ENCODE data around the gene XYLT1.

The XYLT1 gene

DNA sequence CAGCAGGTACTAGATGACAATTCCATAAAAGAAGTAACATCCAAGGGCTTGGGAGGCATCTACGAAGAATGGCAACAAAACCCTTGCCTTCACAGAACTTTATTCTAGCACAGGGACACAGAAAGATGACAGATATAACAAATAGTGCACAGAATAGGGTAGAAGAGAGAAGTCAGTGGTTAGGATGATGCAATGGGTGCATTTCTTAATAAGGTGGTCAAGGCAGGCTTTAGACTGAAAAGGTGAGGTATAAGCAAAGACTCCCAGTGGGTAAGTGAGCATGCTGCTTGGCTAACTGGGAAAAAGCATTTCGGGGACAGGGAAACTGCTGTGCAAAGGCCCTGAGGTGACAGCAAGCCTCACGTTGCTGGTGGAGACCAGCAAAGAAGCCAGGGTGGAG is 175.9 kb downstream of the XYLT1 start:
- DNase-seq, result no peak

DNA sequence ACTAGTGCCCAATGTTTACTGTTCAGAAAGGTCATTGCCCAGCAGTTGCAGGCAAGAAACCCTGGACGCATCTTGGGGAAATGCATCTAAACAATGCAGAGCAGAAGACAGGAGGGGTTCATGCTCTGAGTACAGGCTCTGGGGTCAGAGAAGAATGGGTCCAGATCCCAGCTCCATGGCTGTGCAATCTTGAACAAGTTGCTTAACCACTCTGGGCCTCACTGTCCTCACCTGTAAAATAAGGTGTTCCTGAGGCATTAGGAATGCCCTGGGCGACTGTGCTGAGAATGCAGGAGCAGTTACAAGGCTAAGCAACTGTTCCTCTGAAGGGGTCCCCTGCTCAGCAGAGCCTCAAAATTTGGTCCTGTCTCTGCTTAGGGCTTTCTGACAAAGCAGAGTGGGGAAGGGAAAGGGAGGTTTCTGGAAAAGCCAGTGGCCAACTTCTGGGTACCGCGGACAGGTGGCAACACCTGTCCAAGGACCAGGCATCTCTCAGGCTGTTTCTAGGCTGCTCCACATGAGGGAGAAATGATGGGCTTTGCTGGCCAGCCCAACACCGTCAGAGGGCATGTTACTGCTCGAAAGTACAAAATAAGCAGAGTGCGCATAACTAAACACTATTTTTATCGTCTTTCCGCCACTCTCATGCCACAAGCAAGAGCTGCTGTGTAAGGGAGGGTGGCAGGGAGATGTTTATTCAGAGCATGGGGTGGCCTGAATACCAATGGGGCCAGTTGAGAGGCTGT is 176.8 kb downstream of the XYLT1 start:
- DNase-seq, result peak in 1 of 58 donors; percentile 11

DNA sequence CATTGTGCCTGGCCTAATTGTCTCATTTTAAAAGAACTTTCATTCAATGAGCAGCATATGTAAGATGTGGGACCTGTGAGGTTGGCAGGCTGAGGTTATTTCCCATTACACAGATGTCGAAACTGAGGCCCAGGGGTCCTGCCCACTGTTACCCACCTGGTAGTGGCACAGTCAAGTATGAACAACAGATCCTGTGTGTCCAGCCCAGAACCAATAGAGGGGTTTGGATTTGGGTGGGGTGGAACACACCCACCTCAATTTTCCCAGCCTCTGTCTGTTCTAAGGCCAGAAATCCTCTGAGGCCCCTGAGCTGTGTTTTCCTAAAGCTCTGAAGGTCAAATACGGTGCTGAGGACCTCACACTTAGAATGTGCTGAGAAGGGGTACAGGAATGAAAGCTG is 179.5 kb downstream of the XYLT1 start:
- DNase-seq, result no peak

DNA sequence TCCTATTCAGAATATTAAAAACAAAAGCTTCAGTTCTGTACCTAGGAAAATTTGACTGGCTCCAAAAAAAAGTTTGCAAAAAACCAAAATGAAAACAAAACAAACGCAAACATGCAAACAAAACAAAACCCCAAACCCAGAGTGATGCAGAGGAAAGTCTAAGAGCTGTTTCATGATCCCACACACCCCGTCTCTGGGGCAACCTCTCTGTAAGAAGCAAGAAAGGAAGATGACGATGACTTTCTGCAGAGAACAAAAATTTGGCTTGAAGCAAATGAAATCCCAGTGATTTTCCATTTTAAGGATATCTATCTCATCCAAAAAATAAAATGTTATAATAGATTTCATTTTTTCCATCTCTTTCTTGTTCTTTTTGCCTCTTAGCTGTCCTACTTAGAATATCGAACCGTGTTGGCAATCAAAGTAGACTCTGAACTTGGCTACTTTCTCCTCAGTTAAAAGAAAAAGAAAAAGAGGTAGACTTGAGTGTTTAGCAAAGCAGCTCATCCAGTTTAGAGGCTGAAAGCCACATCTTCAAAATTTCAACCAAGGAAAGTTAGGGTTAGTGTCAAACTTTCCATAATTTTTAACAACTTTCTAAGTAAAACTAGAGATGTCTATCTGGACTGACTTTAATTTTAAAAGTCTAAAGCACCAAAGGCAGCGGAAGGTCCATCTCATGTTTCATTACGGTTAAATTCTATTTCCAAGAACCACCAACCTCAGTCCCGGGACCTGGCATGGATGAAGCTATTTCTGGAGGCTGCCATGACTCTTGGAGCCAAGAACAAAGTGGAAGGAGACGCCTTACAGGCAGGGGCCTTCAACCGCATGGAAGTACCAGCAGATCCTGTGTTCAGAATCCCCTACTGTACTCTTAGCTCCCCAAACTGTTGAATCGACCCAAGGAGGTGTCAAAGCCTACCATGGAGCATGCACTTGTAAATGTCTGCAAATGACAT is 180.8 kb downstream of the XYLT1 start:
- DNase-seq, result no peak

DNA sequence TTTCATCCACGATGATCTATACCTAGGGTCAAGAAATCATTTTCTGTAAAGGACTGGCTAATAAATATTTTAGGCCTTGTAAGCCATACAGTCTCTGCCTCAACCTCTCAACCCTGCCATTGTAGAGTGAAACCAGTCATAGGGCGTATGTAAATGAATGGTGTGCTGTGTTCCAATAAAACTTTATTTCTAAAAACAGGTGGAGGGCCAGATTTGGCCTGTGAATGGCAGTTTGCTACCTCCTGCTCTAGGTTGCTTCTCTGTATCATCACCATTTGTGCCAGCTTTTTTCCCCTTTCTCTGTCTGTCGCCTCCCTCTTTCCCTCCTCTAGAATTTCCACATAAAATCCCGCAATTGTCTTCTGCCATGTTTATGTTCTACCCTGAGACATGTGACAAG is 181.7 kb downstream of the XYLT1 start:
- no peak for DNase-seq

DNA sequence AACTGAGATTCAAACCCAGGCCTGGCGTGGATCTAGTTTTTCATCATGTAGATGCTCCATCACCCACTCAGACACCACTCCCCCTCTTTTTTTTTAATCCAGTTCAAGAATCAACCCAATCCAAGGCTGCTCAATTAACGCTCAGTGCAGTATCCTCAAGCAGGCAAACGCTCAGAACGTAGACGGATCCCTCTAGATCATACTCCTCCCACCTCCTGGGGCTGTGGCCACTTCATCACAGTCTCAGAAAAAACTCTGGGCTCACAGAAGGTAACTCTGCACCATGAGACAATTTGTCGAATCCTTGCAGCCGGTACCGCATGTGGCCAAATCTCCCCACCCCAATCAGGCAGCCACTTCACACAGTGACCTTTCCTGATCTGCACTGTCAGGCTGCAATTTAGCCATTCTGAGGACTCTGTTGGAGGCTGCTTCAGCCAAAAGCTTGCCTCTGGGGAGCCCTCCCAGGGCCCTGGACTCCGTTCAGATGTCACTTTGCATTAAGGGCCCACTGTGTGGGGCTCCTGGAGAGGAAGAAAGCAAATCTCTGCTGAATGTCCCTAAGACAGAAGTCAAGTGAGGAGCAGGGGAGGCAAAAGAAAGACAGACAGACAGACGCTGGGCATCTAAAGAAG is 183.5 kb downstream of the XYLT1 start:
- no peak for DNase-seq

DNA sequence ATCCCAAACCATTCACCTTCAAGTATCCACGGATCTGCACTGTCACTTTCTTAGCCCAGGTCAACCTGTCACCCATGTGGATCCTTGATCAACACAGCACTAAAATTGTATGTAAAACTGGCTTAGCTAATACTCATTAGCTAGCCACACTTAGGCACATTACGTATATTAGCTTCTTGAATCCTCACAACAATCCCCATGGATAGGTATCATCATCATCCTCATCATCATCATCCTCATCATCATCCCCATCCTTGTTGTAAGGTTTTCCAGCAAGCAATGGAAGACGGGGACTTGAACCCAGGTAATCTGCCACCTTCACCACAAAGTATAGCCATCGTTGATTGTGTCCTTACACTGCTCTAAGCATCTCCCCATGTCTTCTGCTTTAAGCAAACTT is 184.3 kb downstream of the XYLT1 start:
- DNase-seq, result no peak

DNA sequence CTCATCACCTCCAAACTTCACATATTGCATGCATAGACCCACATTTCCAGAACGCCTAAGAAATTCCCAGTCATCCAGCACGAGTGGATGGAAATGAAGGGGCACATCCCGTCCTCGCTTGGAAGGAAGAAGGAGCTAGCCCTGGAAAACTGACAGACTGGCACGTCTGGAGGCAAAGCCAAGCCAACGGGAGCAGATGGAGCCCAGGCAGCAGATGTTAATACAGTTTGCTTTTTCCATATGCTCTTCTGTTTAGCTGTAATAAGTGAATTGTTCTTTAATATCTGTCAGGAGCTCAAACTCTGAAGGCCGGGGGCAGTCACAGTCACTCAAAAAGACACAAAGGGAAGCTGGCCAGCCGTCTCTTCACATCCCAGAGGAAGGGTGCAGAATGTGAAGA is 187.7 kb downstream of the XYLT1 start:
- peak in 14 of 58 donors; percentile 1 to 42 (median 18) for DNase-seq

DNA sequence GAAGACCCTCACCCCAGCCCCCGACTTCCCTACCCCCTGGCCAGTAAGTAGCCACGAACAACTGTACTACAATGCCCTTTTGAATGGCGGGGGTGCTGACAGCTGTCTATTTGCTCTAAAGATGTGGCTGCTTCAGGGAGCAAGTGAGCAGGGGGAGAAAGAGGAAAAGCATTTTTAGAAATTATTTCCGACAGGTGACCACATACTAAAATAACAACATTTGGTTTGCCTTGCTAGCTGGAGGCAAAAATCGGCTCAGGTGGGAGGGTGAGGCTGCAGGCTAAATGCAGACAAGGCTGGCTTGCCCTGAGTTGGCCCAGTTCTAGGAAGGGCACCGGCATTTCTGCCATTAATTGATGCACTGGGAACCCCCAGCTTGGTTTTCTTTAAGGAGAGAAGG is 188.5 kb downstream of the XYLT1 start:
- no peak for DNase-seq

DNA sequence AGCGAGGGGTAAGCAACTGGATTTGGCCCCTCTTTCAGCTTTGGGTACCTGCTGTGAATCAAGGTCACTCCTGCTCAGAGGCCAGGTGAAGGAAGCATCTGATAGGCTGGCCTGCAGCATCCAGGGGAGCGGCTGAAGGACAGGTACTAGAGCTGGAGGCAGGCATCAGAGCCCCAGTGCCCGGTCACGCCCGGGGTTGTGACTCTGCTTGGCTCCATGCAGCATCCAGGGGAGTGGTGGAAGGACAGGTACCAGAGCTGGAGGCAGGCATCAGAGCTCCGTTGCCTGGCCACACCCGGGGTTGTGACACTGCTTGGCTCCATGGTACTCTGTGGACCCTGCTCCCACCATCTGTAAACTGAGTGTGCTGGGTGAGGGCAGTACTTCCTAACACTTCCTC is 189.7 kb downstream of the XYLT1 start:
- no peak for DNase-seq

DNA sequence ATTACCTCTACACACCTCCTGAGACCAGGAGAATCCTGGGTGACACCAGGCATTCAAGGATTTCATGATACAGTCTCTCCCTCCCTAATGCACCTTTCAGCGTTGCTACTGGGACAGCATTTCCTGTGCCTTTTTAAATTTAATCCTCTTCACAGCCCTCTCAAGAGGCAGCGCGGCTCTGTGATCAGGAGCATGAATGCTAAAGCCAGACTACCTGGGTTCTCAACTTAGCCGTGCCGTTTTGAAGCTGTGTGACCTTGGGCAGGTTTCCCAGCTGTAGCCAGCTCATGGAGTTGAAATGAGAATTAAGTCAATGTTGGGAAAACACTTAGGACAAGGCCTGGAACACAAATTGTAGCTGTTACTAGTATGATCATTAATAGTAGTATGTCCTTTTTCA is 191.8 kb downstream of the XYLT1 start:
- no peak for DNase-seq

DNA sequence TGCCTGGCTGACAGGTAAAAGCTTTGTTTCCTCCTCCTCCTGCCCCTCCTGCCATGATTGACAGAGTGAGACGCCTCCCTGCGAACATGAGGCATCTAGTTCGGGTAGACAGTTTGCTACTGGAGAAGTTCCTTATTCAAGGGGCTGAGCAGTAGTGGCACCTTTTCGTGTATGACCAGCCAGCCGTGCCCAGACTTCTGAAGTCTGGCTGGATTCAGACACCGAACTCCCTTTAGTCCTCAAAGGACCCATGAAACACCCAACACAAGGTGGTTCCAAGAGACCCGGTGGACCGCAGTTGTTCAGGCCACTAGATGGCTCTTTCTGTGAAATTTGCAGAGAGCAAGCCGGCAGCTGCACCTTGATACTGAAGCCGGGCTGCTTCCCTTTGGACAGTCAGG is 192.8 kb downstream of the XYLT1 start:
- peak in 28 of 58 donors; percentile 5 to 39 (median 20) for DNase-seq

DNA sequence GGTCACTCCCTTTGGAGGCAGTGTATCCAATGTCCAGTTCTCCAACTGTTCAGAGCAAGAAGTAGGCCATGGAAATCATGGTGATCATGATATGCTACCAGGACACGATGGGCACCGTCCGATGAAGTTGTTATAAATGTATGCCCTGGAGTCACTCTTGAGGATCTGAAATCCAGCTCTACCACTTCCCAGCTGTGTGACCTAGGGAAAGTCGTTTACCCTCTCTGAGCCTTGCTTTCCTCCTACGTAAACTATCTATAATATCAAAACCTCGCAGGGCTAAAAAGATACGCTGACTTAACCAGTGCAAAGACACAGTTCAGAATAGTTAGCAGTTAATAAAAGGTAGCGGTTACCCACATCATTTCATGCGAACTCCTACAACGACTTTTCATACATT is 194.2 kb downstream of the XYLT1 start:
- DNase-seq, result no peak

DNA sequence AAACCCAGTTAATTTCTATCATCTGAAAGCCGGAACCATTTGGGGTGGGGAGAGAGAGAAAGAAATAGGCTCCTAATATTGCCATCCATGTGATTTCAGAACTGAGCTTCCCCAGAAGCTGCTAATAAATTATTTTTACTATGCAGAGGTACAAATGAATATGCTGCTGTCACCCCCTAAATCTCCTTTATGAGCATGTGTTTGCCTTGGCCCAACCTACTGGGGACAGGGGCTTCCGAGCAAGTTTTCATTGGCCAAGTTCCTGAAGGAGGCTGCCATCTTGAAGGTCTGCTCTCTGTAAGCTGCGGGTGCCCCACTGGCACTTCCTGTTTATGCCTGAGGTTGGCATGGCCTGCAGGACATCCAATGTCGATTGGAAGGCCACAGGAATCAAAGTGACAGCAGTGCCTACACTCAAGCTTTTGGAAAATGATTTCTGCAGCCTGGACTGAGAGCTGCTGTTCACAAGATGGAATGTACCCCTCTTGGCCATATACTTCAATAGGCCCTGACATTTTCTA is 194.7 kb downstream of the XYLT1 start:
- no peak for DNase-seq

DNA sequence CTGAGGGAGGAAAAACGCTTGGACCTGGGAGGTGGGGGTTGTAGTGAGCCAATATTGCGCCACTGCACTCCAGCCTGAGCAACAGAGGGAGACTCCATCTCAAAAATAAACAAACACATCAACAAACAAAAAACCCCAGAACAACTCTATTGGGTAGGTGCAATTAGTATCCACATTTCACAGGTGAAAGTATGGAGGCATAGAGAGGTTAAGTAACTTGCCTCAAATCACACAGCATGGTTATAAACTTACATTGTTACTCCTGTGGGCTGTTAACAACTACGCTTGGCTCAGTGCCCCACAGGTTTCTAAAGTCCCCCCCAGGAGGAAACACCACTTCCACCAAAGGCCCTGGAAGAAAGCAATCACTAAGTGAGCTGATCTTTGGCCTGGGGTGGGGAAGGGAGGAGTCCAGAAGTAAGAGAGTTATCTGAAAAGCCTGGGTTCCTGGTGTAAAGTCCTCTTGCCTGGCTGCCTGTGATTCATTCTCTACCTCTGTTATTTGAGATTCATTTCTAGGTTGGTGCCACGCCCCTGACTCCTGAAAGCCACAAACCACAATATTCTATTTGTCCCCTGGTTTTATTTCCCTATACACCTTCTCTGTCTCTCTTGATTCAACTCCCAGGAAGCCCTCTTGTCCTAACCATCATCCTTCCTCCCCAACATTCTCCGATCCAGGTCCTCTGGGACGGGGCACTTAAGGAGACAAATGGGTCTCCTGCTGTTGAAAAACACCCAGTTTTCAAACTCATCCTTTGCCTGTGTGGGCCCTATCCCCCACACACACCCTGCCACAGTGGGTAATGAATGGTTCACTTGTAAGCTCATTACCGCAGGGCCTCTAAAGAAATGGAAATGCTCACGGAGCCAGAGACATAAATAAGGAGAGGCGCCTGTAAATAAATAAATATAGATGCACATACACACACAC is 195.4 kb downstream of the XYLT1 start:
- no peak for DNase-seq

DNA sequence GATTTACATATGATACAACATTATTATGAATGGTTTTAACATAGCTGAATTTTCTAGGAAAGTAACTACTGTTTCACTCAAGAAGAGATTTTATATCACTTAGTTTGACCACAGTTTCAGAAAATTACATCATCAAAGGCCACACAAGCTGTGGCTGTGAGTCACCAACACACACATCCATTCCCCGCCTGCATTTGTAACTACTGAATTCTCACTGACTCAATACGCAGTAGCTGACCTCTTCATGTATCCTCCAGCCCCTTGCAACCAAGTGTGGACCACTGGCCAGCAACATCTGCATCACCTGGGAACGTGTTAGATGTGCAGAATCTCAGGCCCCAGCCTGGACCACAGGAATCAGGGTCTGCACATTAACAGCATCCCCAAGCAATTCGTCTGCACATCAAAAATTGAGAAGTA is 197.6 kb downstream of the XYLT1 start:
- peak in 1 of 58 donors; percentile 9 for DNase-seq

DNA sequence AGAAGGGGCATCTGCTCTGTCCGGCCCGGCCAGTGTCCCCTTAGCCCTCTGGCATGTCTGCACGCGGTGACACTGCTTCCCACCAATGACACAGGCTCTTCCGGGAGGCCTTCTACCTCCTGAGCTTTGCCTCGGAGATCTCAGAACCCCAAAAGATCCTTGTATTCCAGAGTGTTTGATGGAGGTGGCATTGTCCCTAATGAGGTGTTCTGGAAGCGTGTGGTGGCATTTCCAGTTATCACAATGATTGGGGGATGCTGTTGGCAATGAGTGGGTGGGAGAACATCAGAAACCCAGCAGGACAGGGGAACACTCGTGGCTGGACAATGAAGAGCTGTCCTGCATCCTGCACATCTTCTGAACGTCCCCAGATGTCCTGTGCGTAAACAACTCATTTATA is 198.0 kb downstream of the XYLT1 start:
- DNase-seq, result no peak

DNA sequence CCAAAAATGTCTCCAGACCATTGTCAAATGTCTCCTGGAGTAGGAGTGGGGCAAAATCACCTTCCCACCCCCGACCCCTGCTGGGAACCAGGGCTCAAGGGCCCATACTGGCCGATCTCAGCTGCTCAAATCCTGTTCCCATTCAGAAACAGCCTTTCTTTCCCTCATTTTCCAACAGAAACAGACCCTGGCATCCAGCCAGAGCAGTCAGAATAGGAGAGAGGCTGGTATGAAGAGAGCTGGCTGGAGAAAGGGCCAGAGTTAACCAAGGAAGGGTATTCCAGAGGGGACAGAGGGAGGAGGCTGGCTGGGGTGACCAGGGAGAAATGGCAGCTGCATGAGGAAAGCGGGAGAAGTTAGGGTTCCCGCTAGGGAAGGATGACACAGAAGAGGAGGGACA is 199.1 kb downstream of the XYLT1 start:
- peak in 48 of 58 donors; percentile 3 to 69 (median 33) for DNase-seq

DNA sequence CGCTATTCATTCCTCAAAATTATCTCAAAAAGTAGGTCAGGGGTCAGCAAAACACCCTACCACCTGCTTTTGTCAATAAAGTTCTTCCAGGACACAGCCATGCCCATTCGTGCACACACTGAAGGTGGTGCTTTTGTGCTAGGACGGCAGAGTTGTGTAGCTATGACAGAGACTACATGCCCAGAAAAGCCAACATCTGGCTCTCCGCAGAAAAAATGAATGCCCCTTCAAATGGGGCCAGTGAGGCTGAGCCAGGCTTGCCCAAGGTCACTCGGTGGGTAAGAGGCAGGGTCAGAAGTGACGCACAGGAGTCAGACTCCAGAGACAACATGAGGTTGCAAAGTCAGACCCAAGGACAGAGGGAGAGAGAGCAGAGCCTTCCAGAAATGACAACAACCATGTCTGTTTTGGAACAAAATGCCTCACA is 200.1 kb downstream of the XYLT1 start:
- peak in 1 of 58 donors; percentile 0 for DNase-seq

DNA sequence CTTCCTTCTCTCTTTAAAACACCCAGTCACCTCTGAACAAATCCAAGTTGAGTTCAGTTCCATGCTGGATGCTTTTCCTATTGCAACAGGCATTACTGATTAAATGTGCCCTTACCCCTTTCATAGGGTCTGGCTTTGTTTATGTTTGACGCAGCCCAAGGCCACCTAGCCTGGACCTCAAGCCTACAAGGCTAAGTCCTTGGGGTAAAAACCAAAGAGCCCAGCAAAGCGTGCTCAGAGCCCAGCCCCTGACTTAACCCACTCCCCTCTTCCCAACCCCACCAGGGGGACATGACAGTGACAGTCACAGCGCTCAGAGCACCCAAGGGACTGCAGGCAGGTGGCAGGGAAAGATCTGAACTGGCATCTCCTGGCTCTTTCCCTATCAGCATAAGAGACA is 200.6 kb downstream of the XYLT1 start:
- no peak for DNase-seq

DNA sequence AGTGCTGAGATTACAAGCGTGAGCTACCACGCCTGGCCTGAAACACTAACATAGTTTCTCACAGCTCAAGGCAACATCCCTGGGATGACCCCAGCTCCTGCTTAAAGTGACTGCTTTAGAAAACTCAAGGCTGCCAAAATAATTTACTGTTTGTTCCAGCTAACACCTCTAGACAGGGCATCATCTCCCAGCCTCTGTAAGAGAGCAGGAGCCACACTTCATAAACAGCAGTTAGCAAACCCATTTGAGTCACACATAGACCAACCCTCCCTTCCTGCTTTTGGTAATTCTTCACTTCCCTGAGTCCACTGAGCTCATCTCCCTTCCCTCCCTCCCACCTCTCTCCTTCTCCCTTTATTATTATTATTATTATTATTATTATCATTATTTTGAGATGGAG is 201.3 kb downstream of the XYLT1 start:
- no peak for DNase-seq

Data from anterior cingulate cortex (tissue), 58 donors.